Keratinocyte (primary cell): Measurements from ENCODE around the gene OTOS. TPM values are rescaled to one million over a fixed set of nuclear protein-coding genes. Genes with fewer than 3 reads are reported as not detected.

Experiments used
- DNase-seq: peaks from one replicate; pipeline ENCODE4 v3.0.0-alpha.2; 2011; ENCODE audit warnings: low read depth, missing footprints, low spot score
- FAIRE-seq: peaks from 2 replicates; lab custom pipeline; 2011; peaks lifted over from hg19 to GRCh38; lab: Jason Lieb, UNC
- H2AFZ ChIP-seq: 2 replicates; pipeline ENCODE4 v1.6.0; 2012; ENCODE audit warnings: low read length, control low read depth, inconsistent platforms; ENCODE audit not compliant: control insufficient read depth
- H3K27ac ChIP-seq: 2 replicates; pipeline ENCODE4 v1.5.1; 2011; ENCODE audit warnings: low read length; ENCODE audit not compliant: control insufficient read depth, insufficient read depth
- H3K27me3 ChIP-seq: 3 replicates; pipeline ENCODE4 v1.6.0; 2011; ENCODE audit warnings: low read length; ENCODE audit not compliant: control insufficient read depth, insufficient read depth; ENCODE audit errors: extremely low read depth
- H3K36me3 ChIP-seq, 2 experiments: 2 replicates in 1 of 2; 3 replicates in 1 of 2; pipeline ENCODE4 v1.5.1; 2011; ENCODE audit warnings: low read length in 2 of 2, mild to moderate bottlenecking in 1 of 2; ENCODE audit not compliant: control insufficient read depth in 2 of 2, insufficient read depth in 2 of 2; ENCODE audit errors: extremely low read depth in 1 of 2
- H3K4me1 ChIP-seq: 3 replicates; pipeline ENCODE4 v1.5.1; 2011; ENCODE audit warnings: low read length; ENCODE audit not compliant: control insufficient read depth, insufficient read depth; ENCODE audit errors: extremely low read depth
- H3K4me2 ChIP-seq: 3 replicates; pipeline ENCODE4 v1.6.0; 2011; ENCODE audit warnings: low read depth, low read length; ENCODE audit not compliant: control insufficient read depth, insufficient read depth; ENCODE audit errors: extremely low read depth
- H3K4me3 ChIP-seq, 3 experiments: fragments of 200-600 bp in 1 of 3; sonication (generic) in 1 of 3; 2 replicates in 2 of 3; 3 replicates in 1 of 3; pipeline ENCODE4 v1.5.1; 2011 to 2016; ENCODE audit warnings: low read length in 3 of 3, mild to moderate bottlenecking in 3 of 3, control low read depth in 2 of 3, inconsistent platforms in 1 of 3, low read depth in 1 of 3, mixed read lengths in 1 of 3, mixed run types in 1 of 3, moderate library complexity in 1 of 3; ENCODE audit not compliant: control insufficient read depth in 2 of 3, insufficient read depth in 2 of 3; ENCODE audit errors: extremely low read depth in 1 of 3
- H3K79me2 ChIP-seq: 2 replicates; pipeline ENCODE4 v1.6.0; 2012; ENCODE audit warnings: low read length; ENCODE audit not compliant: control insufficient read depth, insufficient read depth
- H3K9ac ChIP-seq: 3 replicates; pipeline ENCODE4 v1.6.0; 2011; ENCODE audit warnings: low read length; ENCODE audit not compliant: control insufficient read depth, insufficient read depth; ENCODE audit errors: extremely low read depth
- H3K9me1 ChIP-seq: 3 replicates; pipeline ENCODE4 v1.6.0; 2011; ENCODE audit warnings: low read length; ENCODE audit not compliant: control insufficient read depth, insufficient read depth; ENCODE audit errors: extremely low read depth
- H3K9me3 ChIP-seq: 2 replicates; pipeline ENCODE4 v1.5.1; 2012; ENCODE audit warnings: low read depth, low read length; ENCODE audit not compliant: control insufficient read depth
- H4K20me1 ChIP-seq: 3 replicates; pipeline ENCODE4 v1.6.0; 2011; ENCODE audit warnings: low read length; ENCODE audit not compliant: control insufficient read depth, insufficient read depth; ENCODE audit errors: extremely low read depth
- CTCF ChIP-seq, 3 experiments: IDR thresholded peaks in 1 of 3; conservative IDR thresholded peaks in 1 of 3; optimal IDR thresholded peaks in 1 of 3; 2 replicates in 2 of 3; 3 replicates in 1 of 3; pipeline versions ENCODE3 to v1.5.1; 2011; ENCODE audit warnings: low read length in 3 of 3, mild to moderate bottlenecking in 3 of 3, moderate library complexity in 2 of 3, control low read depth in 1 of 3, inconsistent platforms in 1 of 3; ENCODE audit not compliant: insufficient read depth in 2 of 3; ENCODE audit errors: extremely low read depth in 1 of 3
- EZH2 ChIP-seq: IDR thresholded peaks from one replicate; pipeline ENCODE4 v1.6.1; 2012; ENCODE audit warnings: inconsistent platforms, mild to moderate bottlenecking, low read length, moderate library complexity
- dilution Hi-C: fragments of 300-500 bp; cut with MboI; formaldehyde crosslinking; loops from one replicate; pipeline ENCODE4 v1.7.0; 2020; ENCODE audit warnings: low sequenced_read_pairs; ENCODE audit not compliant: extremely low pct_ligation_motif_present
- polyA plus RNA-seq, 5 experiments: library from polyadenylated mRNA; depleted of rRNA in 3 of 5; stranded (reverse) in 3 of 5; stranded (forward) in 1 of 5; unstranded in 1 of 5; fragments of >200 nt; gene quantifications; 1 replicate in 1 of 5; 2 replicates in 3 of 5; 3 replicates in 1 of 5; pipeline versions ENCODE4 v1.2.1 to v1.2.3, GENCODE V29; 2011 to 2012; ENCODE audit warnings: missing spikeins in 2 of 5, low read depth in 1 of 5, low replicate concordance in 1 of 5

The OTOS gene
- polyA plus RNA-seq, 1 donor (not counting 4 experiments of a cell fraction or from before 2014, with no cell fraction given): not detected

- dilution Hi-C loops: no loop called here
- H3K9ac ChIP-seq: peak overlapping the region; percentile 94
- no peak overlapping the region for H3K27ac ChIP-seq
- no peaks in the 10 kb centered on the region for H4K20me1 ChIP-seq
- H3K9me3 ChIP-seq: no peaks in the 10 kb centered on the region
- H2AFZ ChIP-seq: no peak overlapping the region
- H3K4me1 ChIP-seq: peaks cover 24% of the 10 kb centered on the region
- H3K9me1 ChIP-seq: peaks cover 3% of the 10 kb centered on the region
- H3K36me3 ChIP-seq: peaks cover 24 to 32% of the 10 kb centered on the region in 2 experiments
- H3K4me2 ChIP-seq: peak overlapping the region; percentile 98
- TF ChIP-seq CTCF (optimal IDR thresholded peaks at IDR 0.05 in 1 of 3, IDR thresholded peaks at IDR 0.05 in 1 of 3, conservative IDR thresholded peaks at IDR 0.05 in 1 of 3; ENCODE audit: extremely low read depth in 1 of 3, insufficient read depth in 2 of 3, low read length in 3 of 3) (no peak), EZH2 (no peak)
- no peaks in the 10 kb centered on the region for H3K27me3 ChIP-seq
- peak overlapping the region in 2 of 3 experiments; percentile 84 to 93 for H3K4me3 ChIP-seq
- no peak for DNase-seq
- FAIRE-seq: no peak
- peaks cover 28% of the 10 kb centered on the region for H3K79me2 ChIP-seq
Observed at GRCh38 chr2:240134466-240134865, 6.0 kb downstream of the OTOS start.

- dilution Hi-C loops: no loop called here
- no peak overlapping the region for H3K4me3 ChIP-seq
- H4K20me1 ChIP-seq: no peaks in the 10 kb centered on the region
- H3K27me3 ChIP-seq: no peaks in the 10 kb centered on the region
- H3K9me3 ChIP-seq: no peaks in the 10 kb centered on the region
- H3K4me2 ChIP-seq: no peak overlapping the region
- H2AFZ ChIP-seq: no peak overlapping the region
- H3K9me1 ChIP-seq: peaks cover 3% of the 10 kb centered on the region
- DNase-seq (no peak), FAIRE-seq (no peak)
- H3K4me1 ChIP-seq: peaks cover 21% of the 10 kb centered on the region
- H3K9ac ChIP-seq: no peak overlapping the region
- H3K36me3 ChIP-seq: peaks cover 32 to 38% of the 10 kb centered on the region in 2 experiments
- H3K79me2 ChIP-seq: peaks cover 28% of the 10 kb centered on the region
- H3K27ac ChIP-seq: no peak overlapping the region
- TF ChIP-seq CTCF (optimal IDR thresholded peaks at IDR 0.05 in 1 of 3, IDR thresholded peaks at IDR 0.05 in 1 of 3, conservative IDR thresholded peaks at IDR 0.05 in 1 of 3; ENCODE audit: extremely low read depth in 1 of 3, insufficient read depth in 2 of 3, low read length in 3 of 3) (no peak), EZH2 (no peak)
Observed at GRCh38 chr2:240133401-240133800, 7.1 kb downstream of the OTOS start.
